ENCODE data around the gene HYDIN. TPM values are rescaled to one million over a fixed set of nuclear protein-coding genes. Genes with fewer than 3 reads are reported as not detected.

HYDIN gene
- total RNA-seq, 1 donor from 2014 or later = 4.0 TPM

- no peak for DNase-seq (ENCODE audit: low read depth)
- no peaks in the 10 kb centered on the region for H3K27me3 ChIP-seq (ENCODE audit: control insufficient read depth, insufficient read depth, low read length)
- no peaks in the 10 kb centered on the region for H3K36me3 ChIP-seq (ENCODE audit: control insufficient read depth, insufficient read depth, low read length)
- no peak overlapping the region for H3K4me3 ChIP-seq (ENCODE audit: low read depth, low read length)
- TF ChIP-seq CTCF (IDR thresholded peaks at IDR 0.05; ENCODE audit: insufficient read depth, low read length, poor library complexity, severe bottlenecking) = no peak
Measured at GRCh38 chr16:70788668-70789594, 441.6 kb downstream of the HYDIN start.

GRCh38 chr16:70786020-70786755, 444.3 kb downstream of the HYDIN start:
- TF ChIP-seq CTCF (IDR thresholded peaks at IDR 0.05; ENCODE audit: insufficient read depth, low read length, poor library complexity, severe bottlenecking) = no peak
- no peak overlapping the region for H3K4me3 ChIP-seq (ENCODE audit: low read depth, low read length)
- H3K27me3 ChIP-seq (ENCODE audit: control insufficient read depth, insufficient read depth, low read length) = no peaks in the 10 kb centered on the region
- DNase-seq (ENCODE audit: low read depth) = no peak
- H3K36me3 ChIP-seq (ENCODE audit: control insufficient read depth, insufficient read depth, low read length) = no peaks in the 10 kb centered on the region

- Histone ChIP-seq H3K4me3 (ENCODE audit: low read depth, low read length) (no peak overlapping the region), H3K36me3 (ENCODE audit: control insufficient read depth, insufficient read depth, low read length) (peaks cover 4% of the 10 kb centered on the region), H3K27me3 (ENCODE audit: control insufficient read depth, insufficient read depth, low read length) (no peaks in the 10 kb centered on the region)
- no peak for DNase-seq (ENCODE audit: low read depth)
- no peak for TF ChIP-seq CTCF (IDR thresholded peaks at IDR 0.05; ENCODE audit: insufficient read depth, low read length, poor library complexity, severe bottlenecking)
Measured at GRCh38 chr16:70784692-70785555, 445.6 kb downstream of the HYDIN start.

GRCh38 chr16:70782237-70782636, 448.3 kb downstream of the HYDIN start:
- Histone ChIP-seq H3K4me3 (ENCODE audit: low read depth, low read length) (no peak overlapping the region), H3K36me3 (ENCODE audit: control insufficient read depth, insufficient read depth, low read length) (peaks cover 5% of the 10 kb centered on the region), H3K27me3 (ENCODE audit: control insufficient read depth, insufficient read depth, low read length) (no peaks in the 10 kb centered on the region)
- no peak for DNase-seq (ENCODE audit: low read depth)
- no peak for TF ChIP-seq CTCF (IDR thresholded peaks at IDR 0.05; ENCODE audit: insufficient read depth, low read length, poor library complexity, severe bottlenecking)

GRCh38 chr16:70781800-70782199, 448.7 kb downstream of the HYDIN start:
- no peaks in the 10 kb centered on the region for H3K27me3 ChIP-seq (ENCODE audit: control insufficient read depth, insufficient read depth, low read length)
- no peak for DNase-seq (ENCODE audit: low read depth)
- H3K4me3 ChIP-seq (ENCODE audit: low read depth, low read length) = no peak overlapping the region
- peaks cover 5% of the 10 kb centered on the region for H3K36me3 ChIP-seq (ENCODE audit: control insufficient read depth, insufficient read depth, low read length)
- TF ChIP-seq CTCF (IDR thresholded peaks at IDR 0.05; ENCODE audit: insufficient read depth, low read length, poor library complexity, severe bottlenecking) = no peak
